Measurements from ENCODE around the gene PRKCE. TPM values are rescaled to one million over a fixed set of nuclear protein-coding genes. Genes with fewer than 3 reads are reported as not detected.
A peak's percentile ranks its signal among the peaks of the same experiment; 100 is the strongest.

PRKCE gene
- total RNA-seq, 1 donor from 2014 or later, result 14.8 TPM

- ATAC-seq, result peak; percentile 80
- intact Hi-C loops (cut with micrococcal nuclease), result loop anchor here (5.0 kb wide), 1 partner anchor 162 kb away; no protein-coding TSS in a partner anchor
- no peak for DNase-seq
Measured at GRCh38 chr2:45765728-45766254, 114.3 kb downstream of the PRKCE start.

GRCh38 chr2:45768208-45768607 is 116.7 kb downstream of the PRKCE start:
- intact Hi-C loops (cut with micrococcal nuclease), result loop anchor here (5.0 kb wide), 1 partner anchor 159 kb away; no protein-coding TSS in a partner anchor
- ATAC-seq, result no peak
- DNase-seq, result no peak

GRCh38 chr2:45769056-45769455 is 117.6 kb downstream of the PRKCE start:
- ATAC-seq (no peak), DNase-seq (no peak)
- intact Hi-C loops (cut with micrococcal nuclease), result loop anchor here (5.0 kb wide), 1 partner anchor 158 kb away; no protein-coding TSS in a partner anchor

GRCh38 chr2:45769854-45770576 is 118.5 kb downstream of the PRKCE start:
- intact Hi-C loops (cut with micrococcal nuclease), result loop anchor here (5.0 kb wide), 1 partner anchor 157 kb away; no protein-coding TSS in a partner anchor
- ATAC-seq (no peak), DNase-seq (no peak)

GRCh38 chr2:45770811-45771210 is 119.3 kb downstream of the PRKCE start:
- DNase-seq (no peak), ATAC-seq (no peak)
- intact Hi-C loops (cut with micrococcal nuclease), result no loop called here

GRCh38 chr2:45771261-45771660 is 119.8 kb downstream of the PRKCE start:
- DNase-seq, result peak; percentile 82
- peak; percentile 94 for ATAC-seq
- intact Hi-C loops (cut with micrococcal nuclease), result no loop called here

GRCh38 chr2:45772038-45772437 is 120.6 kb downstream of the PRKCE start:
- no peak for DNase-seq
- intact Hi-C loops (cut with micrococcal nuclease), result no loop called here
- no peak for ATAC-seq

- no peak for DNase-seq
- intact Hi-C loops (cut with micrococcal nuclease), result no loop called here
- no peak for ATAC-seq
Measured at GRCh38 chr2:45773909-45774308, 122.4 kb downstream of the PRKCE start.

- intact Hi-C loops (cut with micrococcal nuclease), result loop anchor here (5.0 kb wide), 1 partner anchor 122 kb away; the partner anchor contains the start of gene PRKCE
- ATAC-seq (no peak), DNase-seq (no peak)
Measured at GRCh38 chr2:45774688-45775244, 123.3 kb downstream of the PRKCE start.

GRCh38 chr2:45776160-45776955 is 124.9 kb downstream of the PRKCE start:
- intact Hi-C loops (cut with micrococcal nuclease), result loop anchor here (5.0 kb wide), 1 partner anchor 124 kb away; the partner anchor contains the start of gene PRKCE
- DNase-seq (no peak), ATAC-seq (no peak)

GRCh38 chr2:45777996-45778719 is 126.7 kb downstream of the PRKCE start:
- ATAC-seq (peak; percentile 13), DNase-seq (no peak)
- intact Hi-C loops (cut with micrococcal nuclease), result loop anchor here (5.0 kb wide), 1 partner anchor 126 kb away; the partner anchor contains the start of gene PRKCE

- peak; percentile 73 for ATAC-seq
- intact Hi-C loops (cut with micrococcal nuclease), result loop anchor here (5.0 kb wide), 1 partner anchor 126 kb away; the partner anchor contains the start of gene PRKCE
- DNase-seq, result peak; percentile 41
Measured at GRCh38 chr2:45778720-45779171, 127.3 kb downstream of the PRKCE start.

- DNase-seq, result no peak
- intact Hi-C loops (cut with micrococcal nuclease), result no loop called here
- no peak for ATAC-seq
Measured at GRCh38 chr2:45780541-45781463, 129.3 kb downstream of the PRKCE start.

GRCh38 chr2:45781464-45781811 is 130.0 kb downstream of the PRKCE start:
- ATAC-seq, result no peak
- intact Hi-C loops (cut with micrococcal nuclease), result no loop called here
- no peak for DNase-seq

GRCh38 chr2:45782436-45782835 is 131.0 kb downstream of the PRKCE start:
- intact Hi-C loops (cut with micrococcal nuclease), result no loop called here
- ATAC-seq (no peak), DNase-seq (no peak)

GRCh38 chr2:45782986-45783385 is 131.5 kb downstream of the PRKCE start:
- DNase-seq (no peak), ATAC-seq (peak; percentile 33)
- intact Hi-C loops (cut with micrococcal nuclease), result no loop called here

- intact Hi-C loops (cut with micrococcal nuclease), result no loop called here
- ATAC-seq, result no peak
- DNase-seq, result no peak
Measured at GRCh38 chr2:45786030-45786835, 134.8 kb downstream of the PRKCE start.

Measured in left ventricle myocardium superior (tissue), 1 donor.